SJSA1 (cell line): Measurements from ENCODE around the gene EHMT1. TPM values are rescaled to one million over a fixed set of nuclear protein-coding genes. Genes with fewer than 3 reads are reported as not detected.
"Not testable (repeated sequence)": the region's sequence is repeated elsewhere in the genome, so short reads cannot be mapped to it uniquely, and the experiment has no call there.

Experiments used
- DNase-seq, 2 experiments: peaks; one replicate each; pipeline ENCODE4 v3.0.0-alpha.2; 2015 to 2020; ENCODE audit warnings: low spot score in 2 of 2, low read depth in 1 of 2
- H3K27ac ChIP-seq: fragments of 250-450 bp; sonication (Bioruptor Pico); 2 replicates; pipeline ENCODE4 v1.5.1; 2020; ENCODE audit warnings: mild to moderate bottlenecking, moderate library complexity
- H3K27me3 ChIP-seq: fragments of 250-450 bp; sonication (Bioruptor Pico); replicated peaks from 2 replicates; pipeline ENCODE4 v1.5.1; 2020; ENCODE audit warnings: mild to moderate bottlenecking, moderate library complexity
- H3K36me3 ChIP-seq: fragments of 250-450 bp; sonication (Bioruptor Pico); 2 replicates; pipeline ENCODE4 v1.5.1; 2020; ENCODE audit warnings: mild to moderate bottlenecking
- H3K4me1 ChIP-seq: fragments of 250-450 bp; sonication (Bioruptor Pico); replicated peaks from 2 replicates; pipeline ENCODE4 v1.6.1; 2021; ENCODE audit warnings: mild to moderate bottlenecking
- H3K4me3 ChIP-seq: fragments of 250-450 bp; sonication (Bioruptor Pico); 2 replicates; pipeline ENCODE4 v1.5.1; 2020; ENCODE audit warnings: mild to moderate bottlenecking
- H3K9me3 ChIP-seq: fragments of 250-450 bp; sonication (Bioruptor Pico); replicated peaks from 2 replicates; pipeline ENCODE4 v1.5.1; 2020; ENCODE audit warnings: mild to moderate bottlenecking
- total RNA-seq: library from RNA; depleted of rRNA; stranded (reverse); fragments of >200 nt; shearing (Covaris generic); gene quantifications from 2 replicates; pipeline ENCODE4 v1.2.3, GENCODE V29; 2014

The EHMT1 gene
- total RNA-seq, 1 experiment from 2014 or later = 32.0 TPM

DNA sequence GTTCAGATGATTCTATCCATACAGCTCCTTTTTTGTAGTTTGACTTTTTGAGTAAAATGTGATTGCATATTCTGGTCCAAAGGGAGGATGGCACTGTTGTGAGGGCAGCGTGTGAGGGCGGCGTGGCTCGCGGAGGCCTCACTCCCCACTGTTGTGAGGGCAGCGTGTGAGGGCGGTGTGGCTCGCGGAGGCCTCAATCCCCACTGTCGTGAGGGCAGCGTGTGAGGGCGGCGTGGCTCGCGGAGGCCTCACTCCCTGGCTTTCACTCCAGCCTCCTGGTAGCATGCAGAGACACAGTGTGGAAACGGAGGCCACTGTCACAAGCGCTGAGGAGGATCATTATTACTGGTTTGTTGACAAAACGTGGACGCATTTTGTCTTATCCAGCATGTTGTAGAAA lies 79.0 kb downstream of the EHMT1 start:
- no peak overlapping the region for H3K27ac ChIP-seq
- no peaks in the 10 kb centered on the region; the same call in 1 of the 2 replicates for H3K36me3 ChIP-seq
- peaks cover 7% of the 10 kb centered on the region for H3K9me3 ChIP-seq
- H3K4me1 ChIP-seq = no peaks in the 10 kb centered on the region
- H3K4me3 ChIP-seq = no peak overlapping the region
- DNase-seq = no peak
- H3K27me3 ChIP-seq = no peaks in the 10 kb centered on the region

- DNase-seq = no peak
- Histone ChIP-seq H3K4me3 (no peak overlapping the region), H3K4me1 (no peaks in the 10 kb centered on the region), H3K36me3 (no peaks in the 10 kb centered on the region; the same call in 1 of the 2 replicates), H3K27ac (no peak overlapping the region), H3K9me3 (peaks cover 13% of the 10 kb centered on the region), H3K27me3 (no peaks in the 10 kb centered on the region)
These were observed 82.1 kb downstream of the EHMT1 start for GRCh38 chr9:137700911-137701310.

DNA sequence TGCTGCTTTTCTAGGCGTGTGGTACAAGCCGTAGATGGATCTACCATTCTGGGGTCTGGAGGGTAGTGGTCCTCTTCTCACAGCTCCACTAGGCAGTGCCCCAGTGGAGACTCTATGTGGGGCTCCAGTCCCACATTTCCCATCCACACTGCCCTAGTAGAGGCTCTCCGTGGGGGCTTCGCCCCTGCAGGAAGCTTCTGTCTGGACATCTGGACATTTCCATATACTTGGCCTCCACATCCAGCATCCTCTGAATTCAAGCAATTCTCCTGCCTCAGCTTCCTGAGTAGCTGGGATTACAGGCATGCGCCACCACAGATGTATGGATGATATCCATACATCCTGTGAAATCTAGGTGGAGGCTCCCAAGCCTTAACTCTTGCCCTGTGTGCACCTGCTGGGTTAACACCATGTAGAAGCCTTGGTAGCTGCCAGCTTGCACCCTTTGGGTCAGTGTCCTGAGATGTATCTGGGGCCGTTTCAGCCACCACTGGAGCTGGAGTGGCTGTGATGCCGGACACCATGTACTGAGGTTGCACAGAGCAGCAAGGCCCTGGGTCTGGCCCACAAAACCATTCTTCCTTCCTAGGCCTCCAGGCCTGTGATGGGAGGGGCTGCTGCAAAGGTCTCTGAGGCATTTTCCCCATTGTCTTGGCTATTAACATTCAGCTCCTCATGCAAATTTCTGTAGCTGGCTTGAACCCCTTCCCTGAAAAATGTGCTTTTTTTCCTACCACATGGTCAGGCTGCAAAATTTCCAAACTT lies 84.0 kb downstream of the EHMT1 start:
- no peak for DNase-seq
- H3K4me3 ChIP-seq = no peak overlapping the region
- no peaks in the 10 kb centered on the region for H3K27me3 ChIP-seq
- H3K36me3 ChIP-seq = no peaks in the 10 kb centered on the region; the same call in 1 of the 2 replicates
- H3K9me3 ChIP-seq = peaks cover 13% of the 10 kb centered on the region
- no peaks in the 10 kb centered on the region for H3K4me1 ChIP-seq
- no peak overlapping the region for H3K27ac ChIP-seq

DNA sequence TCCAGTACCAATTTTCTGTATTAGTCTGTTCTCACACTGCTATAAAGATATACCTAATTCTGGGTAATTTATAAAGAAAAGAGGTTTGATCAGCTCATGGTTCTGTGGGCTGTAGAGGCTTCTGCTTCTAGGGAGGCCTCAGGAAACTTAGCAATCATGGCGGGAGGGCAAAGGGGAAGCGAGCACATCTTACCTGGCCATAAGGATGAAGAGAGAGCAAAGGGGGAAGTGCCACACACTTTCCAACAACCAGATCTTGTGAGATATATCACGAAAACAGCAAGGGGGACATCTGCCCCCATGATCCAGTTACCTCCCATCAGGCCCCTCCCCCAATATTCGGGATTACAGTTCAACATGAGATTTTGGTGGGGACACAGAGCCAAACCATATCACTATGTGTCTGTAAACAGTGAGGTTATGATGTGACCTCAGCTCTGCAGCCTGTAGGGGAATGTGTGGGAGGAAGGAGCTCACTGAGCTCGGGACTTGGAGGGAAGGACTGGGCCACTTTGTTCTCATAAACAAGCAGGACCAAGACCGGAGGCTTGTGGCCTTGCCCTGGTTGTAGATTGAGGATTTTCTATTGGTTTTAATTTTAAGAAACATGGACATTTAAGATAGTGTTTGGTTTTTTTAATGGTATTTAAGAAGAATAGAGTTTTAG lies 85.2 kb downstream of the EHMT1 start:
- H3K4me1 ChIP-seq = no peaks in the 10 kb centered on the region
- no peaks in the 10 kb centered on the region; the same call in 1 of the 2 replicates for H3K36me3 ChIP-seq
- no peaks in the 10 kb centered on the region for H3K27me3 ChIP-seq
- DNase-seq = no peak
- no peak overlapping the region for H3K27ac ChIP-seq
- peaks cover 13% of the 10 kb centered on the region for H3K9me3 ChIP-seq
- no peak overlapping the region for H3K4me3 ChIP-seq

GRCh38 chr9:137705443-137705863 lies 86.6 kb downstream of the EHMT1 start:
- DNase-seq = no peak
- Histone ChIP-seq H3K9me3 (peaks cover 13% of the 10 kb centered on the region), H3K4me1 (no peaks in the 10 kb centered on the region), H3K27me3 (no peaks in the 10 kb centered on the region), H3K4me3 (no peak overlapping the region), H3K36me3 (no peaks in the 10 kb centered on the region; the same call in 1 of the 2 replicates), H3K27ac (no peak overlapping the region)

GRCh38 chr9:137705906-137706305 lies 87.1 kb downstream of the EHMT1 start:
- Histone ChIP-seq H3K4me1 (no peaks in the 10 kb centered on the region), H3K9me3 (peaks cover 13% of the 10 kb centered on the region), H3K36me3 (no peaks in the 10 kb centered on the region; the same call in 1 of the 2 replicates), H3K27ac (no peak overlapping the region), H3K4me3 (no peak overlapping the region), H3K27me3 (no peaks in the 10 kb centered on the region)
- DNase-seq = no peak

DNA sequence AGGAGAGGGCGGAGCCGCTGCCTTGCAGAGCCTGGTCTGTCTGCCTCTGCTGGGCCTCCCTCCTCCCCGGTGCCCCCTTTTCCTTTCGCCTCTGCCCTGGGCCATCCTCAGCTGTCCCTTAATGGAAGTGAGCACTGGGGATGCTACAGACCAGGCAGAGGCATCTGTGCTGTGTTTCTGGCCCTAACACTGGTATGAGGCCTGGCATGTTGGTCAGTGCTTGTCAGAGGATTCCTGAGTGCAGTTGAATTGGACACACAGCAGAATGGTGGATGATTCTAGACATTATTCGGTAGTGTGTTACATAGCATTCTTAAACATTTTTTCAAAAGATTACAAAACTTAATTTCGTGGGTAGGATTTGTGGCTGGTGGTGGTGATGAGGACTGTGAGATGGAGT lies 88.6 kb downstream of the EHMT1 start:
- Histone ChIP-seq H3K27me3 (no peaks in the 10 kb centered on the region), H3K36me3 (no peaks in the 10 kb centered on the region; the same call in 1 of the 2 replicates), H3K4me3 (no peak overlapping the region), H3K4me1 (no peaks in the 10 kb centered on the region), H3K27ac (no peak overlapping the region), H3K9me3 (peaks cover 10% of the 10 kb centered on the region)
- DNase-seq = no peak

DNA sequence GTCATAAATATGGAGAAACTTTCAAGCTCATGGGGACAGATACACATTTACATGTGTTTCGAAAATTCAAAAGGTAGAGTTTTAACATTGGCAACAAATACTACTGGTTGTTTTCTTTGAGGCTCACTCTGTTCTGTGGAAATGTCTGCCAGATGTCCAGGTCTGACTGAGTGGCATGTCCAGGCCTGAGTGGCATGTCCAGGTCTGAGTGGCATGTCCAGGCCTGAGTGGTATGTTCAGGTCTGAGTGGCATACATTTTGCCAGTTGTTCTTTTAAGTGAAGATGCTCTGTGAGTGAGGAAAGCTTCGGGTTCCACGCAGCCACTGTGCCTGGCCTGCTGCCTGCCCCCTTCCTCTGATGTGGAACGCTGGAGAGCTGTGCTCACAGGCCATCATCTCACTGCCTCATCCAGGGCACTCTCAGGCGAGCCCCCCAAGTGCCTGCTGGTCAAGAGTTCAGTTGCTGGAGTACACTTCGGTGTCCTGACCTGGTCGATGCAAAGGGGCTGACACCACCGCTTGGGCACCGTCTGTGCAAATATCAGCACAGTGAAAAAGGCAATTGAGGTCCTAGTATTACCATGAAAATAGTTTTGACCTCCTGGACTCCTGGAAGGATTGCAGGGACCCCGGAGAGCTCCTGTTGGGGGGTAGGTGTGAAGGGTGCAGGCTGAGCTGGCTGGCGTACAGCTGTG lies 89.9 kb downstream of the EHMT1 start:
- no peaks in the 10 kb centered on the region for H3K27me3 ChIP-seq
- no peak overlapping the region for H3K4me3 ChIP-seq
- no peaks in the 10 kb centered on the region for H3K4me1 ChIP-seq
- H3K36me3 ChIP-seq = peaks cover under 1% of the 10 kb centered on the region; the same call in 1 of the 2 replicates
- no peaks in the 10 kb centered on the region for H3K9me3 ChIP-seq
- H3K27ac ChIP-seq = no peak overlapping the region
- no peak for DNase-seq

- Histone ChIP-seq H3K4me1 (no peaks in the 10 kb centered on the region), H3K36me3 (peaks cover 5% of the 10 kb centered on the region), H3K9me3 (peaks cover 4% of the 10 kb centered on the region), H3K27ac (no peak overlapping the region), H3K4me3 (no peak overlapping the region), H3K27me3 (no peaks in the 10 kb centered on the region)
- DNase-seq = no peak
These were observed 90.8 kb downstream of the EHMT1 start for GRCh38 chr9:137709411-137710101.

DNA sequence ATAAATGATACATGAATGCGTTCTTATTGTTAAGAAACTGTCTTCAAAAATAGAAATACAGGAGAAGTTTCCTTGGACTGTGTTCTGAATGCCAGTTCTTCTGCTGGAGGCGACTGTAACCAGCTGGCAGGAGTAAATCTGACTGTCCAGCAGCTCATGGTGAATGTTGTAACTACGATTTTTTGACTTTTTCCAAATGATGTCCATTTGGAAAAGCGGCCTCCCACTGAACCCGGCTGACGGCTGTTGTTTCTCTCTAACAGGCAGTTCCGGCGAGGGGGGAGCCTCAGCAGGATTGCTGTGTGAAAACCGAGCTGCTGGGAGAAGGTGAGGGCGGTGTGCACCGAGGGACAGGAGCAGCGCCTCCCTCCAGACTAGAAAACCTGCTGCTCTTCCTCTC lies 91.9 kb downstream of the EHMT1 start:
- no peak overlapping the region for H3K27ac ChIP-seq
- no peak overlapping the region for H3K4me3 ChIP-seq
- no peak for DNase-seq
- no peaks in the 10 kb centered on the region for H3K27me3 ChIP-seq
- peaks cover 10% of the 10 kb centered on the region for H3K36me3 ChIP-seq
- H3K4me1 ChIP-seq = no peaks in the 10 kb centered on the region
- H3K9me3 ChIP-seq = peaks cover 4% of the 10 kb centered on the region

GRCh38 chr9:137711678-137712105 lies 92.9 kb downstream of the EHMT1 start:
- no peak overlapping the region for H3K27ac ChIP-seq
- H3K27me3 ChIP-seq = no peaks in the 10 kb centered on the region
- peaks cover 10% of the 10 kb centered on the region for H3K36me3 ChIP-seq
- H3K4me3 ChIP-seq = no peak overlapping the region
- H3K9me3 ChIP-seq = peaks cover 4% of the 10 kb centered on the region
- no peaks in the 10 kb centered on the region for H3K4me1 ChIP-seq
- no peak for DNase-seq

DNA sequence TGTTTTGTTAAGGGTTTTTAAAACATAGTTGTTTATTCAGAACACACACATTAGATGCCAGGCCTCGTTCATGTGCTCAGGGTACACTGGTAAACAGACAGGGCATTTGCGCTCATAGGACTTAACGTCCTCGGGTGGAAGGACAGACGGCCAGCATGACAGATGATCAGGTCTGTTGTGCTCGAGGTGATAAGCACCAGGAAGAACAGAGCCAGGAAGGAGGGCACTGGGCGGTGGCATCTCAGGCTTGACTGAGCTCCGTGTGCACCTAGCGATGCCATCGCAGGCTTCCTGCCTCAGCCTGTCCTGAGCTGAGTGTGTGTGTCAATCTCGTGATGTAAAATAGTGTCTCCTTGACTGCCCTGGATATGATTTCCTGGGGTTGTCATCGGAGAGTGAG lies 96.5 kb downstream of the EHMT1 start:
- peaks cover 4% of the 10 kb centered on the region for H3K9me3 ChIP-seq
- H3K27me3 ChIP-seq = no peaks in the 10 kb centered on the region
- H3K4me3 ChIP-seq = no peak overlapping the region
- no peaks in the 10 kb centered on the region for H3K4me1 ChIP-seq
- no peak overlapping the region for H3K27ac ChIP-seq
- no peak for DNase-seq
- peaks cover 13% of the 10 kb centered on the region for H3K36me3 ChIP-seq

DNA sequence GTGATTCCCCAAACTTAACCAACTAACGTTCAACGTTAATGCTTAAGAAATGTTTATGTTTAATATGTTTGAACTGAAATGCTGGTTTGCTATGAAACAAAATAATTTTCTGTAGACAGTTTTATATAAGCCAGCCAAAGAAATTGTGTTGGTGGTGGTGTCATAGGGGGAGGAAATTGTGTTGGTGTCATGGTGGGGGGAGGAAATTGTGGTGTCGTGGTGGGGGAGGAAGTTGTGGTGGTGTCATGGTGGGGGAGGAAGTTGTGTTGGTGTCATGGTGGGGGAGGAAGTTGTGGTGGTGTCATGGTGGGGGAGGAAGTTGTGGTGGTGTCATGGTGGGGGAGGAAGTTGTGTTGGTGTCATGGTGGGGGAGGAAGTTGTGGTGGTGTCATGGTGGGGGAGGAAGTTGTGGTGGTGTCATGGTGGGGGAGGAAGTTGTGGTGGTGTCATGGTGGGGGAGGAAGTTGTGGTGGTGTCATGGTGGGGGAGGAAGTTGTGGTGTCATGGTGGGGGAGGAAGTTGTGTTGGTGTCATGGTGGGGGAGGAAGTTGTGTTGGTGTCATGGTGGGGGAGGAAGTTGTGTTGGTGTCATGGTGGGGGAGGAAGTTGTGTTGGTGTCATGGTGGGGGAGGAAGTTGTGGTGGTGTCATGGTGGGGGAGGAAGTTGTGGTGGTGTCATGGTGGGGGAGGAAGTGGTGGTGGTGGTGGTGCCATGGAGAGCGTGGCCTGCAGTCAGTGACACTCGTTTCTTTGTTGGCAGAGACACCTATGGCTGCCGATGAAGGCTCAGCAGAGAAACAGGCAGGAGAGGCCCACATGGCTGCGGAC lies 97.3 kb downstream of the EHMT1 start:
- H3K4me3 ChIP-seq, H3K27me3 ChIP-seq, H3K9me3 ChIP-seq, H3K4me1 ChIP-seq, H3K27ac ChIP-seq, DNase-seq: not testable (repeated sequence)
- peaks cover 13% of the 10 kb centered on the region for H3K36me3 ChIP-seq
